CD4-positive, alpha-beta T cell treated with Interleukin-12 subunit alpha and Interleukin-12 subunit beta, for 1 hour (primary cell): ENCODE measurements around the gene SRGAP2.
"Not testable (repeated sequence)": the region's sequence is repeated elsewhere in the genome, so short reads cannot be mapped to it uniquely, and the experiment has no call there.

ENCODE experiments used
- DNase-seq: peaks from one replicate; pipeline ENCODE4 v3.0.0-alpha.2; 2020

SRGAP2 gene

GRCh38 chr1:206252680-206253335 lies 49.5 kb downstream of the SRGAP2 start:
- not testable (repeated sequence) for DNase-seq
